ENCODE results near the gene ENKD1.

The ENKD1 gene

DNA sequence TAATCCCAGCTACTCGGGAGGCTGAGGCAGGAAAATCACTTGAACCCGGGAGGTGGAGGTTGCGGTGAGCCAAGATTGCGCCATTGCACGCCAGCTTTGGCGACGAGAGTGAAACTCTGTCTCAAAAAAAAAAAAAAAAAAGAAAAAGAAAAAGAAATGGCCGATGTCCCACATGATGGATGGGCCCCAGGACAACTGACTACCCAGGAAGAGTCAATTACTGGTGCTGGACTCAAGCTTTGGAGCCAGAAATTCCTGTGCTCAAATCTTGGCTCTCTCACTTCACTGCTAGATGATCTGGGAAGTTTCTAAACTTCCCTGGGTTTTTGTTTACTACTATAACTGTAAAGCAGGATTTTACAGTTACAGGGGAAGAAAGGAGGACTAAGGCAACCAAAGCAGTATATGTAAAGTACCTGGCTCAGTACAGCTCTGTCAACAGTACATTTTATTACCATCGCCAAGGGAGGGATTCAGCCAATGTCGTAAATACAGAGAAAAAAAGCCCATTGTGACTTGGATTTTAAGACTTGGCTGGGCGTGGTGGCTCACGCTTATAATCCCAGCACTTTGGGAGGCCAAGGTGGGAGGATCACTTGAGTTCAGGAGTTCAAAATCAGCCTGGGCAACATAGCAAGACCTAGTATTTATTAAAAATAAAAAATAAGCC lies 11.9 kb upstream of the ENKD1 start:
- no peak for DNase-seq

DNA sequence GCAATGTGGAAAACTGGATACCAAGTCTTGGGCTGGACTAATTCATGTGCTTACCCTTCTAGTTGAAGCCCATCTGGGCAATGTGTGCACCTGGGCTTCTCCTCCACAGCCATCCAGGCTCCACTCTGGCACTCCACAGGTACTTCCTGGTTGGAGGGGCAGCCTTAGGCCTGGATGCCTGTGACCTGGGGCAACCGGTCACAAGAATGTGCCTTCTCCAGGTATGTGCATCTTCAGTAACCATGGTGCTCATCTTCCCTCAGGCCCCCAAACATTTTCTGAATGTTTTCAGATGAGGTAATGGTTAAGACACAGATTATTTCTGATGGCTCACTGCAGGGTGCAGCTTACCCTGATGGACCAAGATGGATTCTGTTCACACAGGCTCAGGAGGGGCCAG lies 11.2 kb upstream of the ENKD1 start:
- DNase-seq, result no peak

DNA sequence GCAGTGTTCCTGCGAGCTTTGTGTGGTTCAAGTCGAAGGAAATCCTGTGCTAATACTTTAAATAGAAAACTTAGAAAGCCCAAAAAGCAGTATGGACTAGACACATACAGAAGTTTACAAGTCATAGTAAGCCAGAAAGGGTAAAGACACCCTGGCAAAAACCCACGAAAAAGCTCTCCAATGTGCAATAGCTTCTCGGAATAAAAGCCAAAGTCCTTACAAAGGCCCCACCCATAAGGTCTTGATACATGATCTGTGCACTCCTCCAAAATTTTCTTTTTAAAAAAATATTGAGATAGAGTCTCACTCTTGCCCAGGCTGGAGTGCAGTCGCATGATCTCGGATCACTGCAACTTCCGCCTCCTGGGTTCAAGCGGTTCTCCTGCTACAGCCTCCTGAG lies 10.4 kb upstream of the ENKD1 start:
- no peak for DNase-seq

DNA sequence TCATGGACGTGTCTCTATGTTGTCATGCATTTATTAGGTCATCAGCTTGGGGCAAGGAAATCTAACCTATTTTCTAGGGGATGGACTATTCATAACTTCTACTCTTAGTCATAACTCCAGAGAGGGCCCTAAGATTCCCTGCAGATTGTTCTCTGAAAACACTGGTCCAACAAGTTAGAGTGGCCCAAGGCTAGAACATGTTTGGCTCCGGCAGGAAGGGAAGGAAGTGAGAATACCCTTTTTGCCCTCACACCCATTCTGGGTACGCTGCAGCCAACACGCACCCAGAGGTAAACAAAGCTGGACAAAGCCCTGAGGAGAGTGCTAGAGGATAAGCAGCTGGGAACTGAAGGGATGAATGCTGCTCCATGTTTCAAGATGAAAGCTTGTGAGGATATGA lies 10.0 kb upstream of the ENKD1 start:
- DNase-seq, result no peak

DNA sequence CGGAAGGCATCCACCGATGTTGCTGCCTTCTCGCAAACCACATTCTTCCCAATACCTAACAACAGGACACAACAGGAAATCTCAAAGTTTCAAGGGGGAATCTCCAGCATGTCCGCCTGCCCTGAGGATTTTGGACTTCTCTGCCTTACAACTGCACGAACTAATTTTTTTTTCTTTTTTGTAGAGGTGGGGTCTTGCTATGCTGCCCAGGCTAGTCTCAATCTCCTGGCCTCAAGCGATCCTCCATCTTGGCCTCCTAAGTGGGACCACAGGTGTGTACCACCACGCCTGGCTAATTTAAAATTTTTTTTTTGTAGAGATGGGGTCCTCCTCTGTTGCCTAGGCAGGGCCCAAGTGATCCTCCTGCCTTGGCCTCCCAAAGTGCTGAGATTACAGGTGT lies 9.4 kb upstream of the ENKD1 start:
- DNase-seq, result no peak

- no peak for DNase-seq
Measured at GRCh38 chr16:67675579-67675935, 9.0 kb upstream of the ENKD1 start.

DNA sequence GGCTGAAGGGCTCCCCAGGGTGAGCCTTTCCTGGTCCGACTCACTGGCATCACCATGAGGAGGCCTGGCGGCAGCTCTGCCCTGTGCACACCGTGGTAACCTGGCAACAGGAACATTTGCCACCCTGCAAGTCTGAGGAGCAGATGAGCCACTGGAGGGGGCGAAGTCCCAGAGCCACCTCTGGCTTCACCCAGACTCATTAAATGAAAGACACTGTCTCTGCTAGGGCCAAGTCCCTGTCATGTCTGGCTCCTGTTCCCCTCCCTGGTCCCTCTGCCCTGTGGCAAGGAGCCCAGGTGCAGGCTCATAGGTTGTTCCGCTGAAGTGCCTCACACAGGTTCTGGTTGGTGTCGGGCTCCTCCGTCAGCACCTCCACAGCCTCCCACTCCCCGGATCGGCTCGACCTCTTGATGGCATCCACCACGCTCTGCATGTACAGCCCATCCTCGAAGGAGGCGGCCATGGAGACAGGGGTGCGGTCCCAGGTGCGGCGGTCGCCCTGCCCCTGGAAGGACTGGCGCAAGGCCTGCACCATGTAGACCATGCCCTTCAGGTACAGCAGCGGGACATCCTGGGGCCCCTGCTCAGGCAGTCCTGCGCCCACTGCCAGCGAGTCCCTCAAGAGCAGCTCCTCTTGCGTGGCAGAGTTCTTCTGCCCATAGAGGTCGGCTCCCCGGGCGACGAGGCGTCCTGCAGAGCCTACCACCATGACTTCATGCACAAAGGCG lies 8.5 kb upstream of the ENKD1 start:
- DNase-seq, result no peak

- DNase-seq, result no peak
Measured at GRCh38 chr16:67673712-67674580, 7.4 kb upstream of the ENKD1 start.

GRCh38 chr16:67672739-67673662 lies 6.5 kb upstream of the ENKD1 start:
- peak; percentile 66 for DNase-seq

DNA sequence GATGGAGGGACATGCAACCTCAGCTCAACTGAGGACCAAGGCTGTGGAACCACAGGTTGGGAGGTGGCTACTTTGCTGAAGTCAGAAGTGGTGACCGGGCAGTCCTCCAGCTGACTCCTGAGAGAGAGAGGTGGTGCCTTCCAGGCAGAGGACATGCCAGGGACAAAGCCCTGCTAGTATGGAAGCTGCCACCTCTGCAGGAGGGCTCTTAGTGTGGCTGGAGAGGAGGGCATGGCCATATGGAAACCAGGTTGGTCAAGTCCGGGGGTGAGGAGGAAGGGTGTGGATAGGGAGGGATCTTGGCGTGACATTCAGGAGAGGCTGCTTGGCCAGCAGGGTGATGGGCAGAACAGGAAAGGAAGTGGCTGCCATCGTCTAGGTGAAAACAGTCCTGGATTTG lies 5.8 kb upstream of the ENKD1 start:
- no peak for DNase-seq

GRCh38 chr16:67669499-67670101 lies 3.0 kb upstream of the ENKD1 start:
- DNase-seq, result no peak

- no peak for DNase-seq
Measured at GRCh38 chr16:67668495-67669157, 2.1 kb upstream of the ENKD1 start.

DNA sequence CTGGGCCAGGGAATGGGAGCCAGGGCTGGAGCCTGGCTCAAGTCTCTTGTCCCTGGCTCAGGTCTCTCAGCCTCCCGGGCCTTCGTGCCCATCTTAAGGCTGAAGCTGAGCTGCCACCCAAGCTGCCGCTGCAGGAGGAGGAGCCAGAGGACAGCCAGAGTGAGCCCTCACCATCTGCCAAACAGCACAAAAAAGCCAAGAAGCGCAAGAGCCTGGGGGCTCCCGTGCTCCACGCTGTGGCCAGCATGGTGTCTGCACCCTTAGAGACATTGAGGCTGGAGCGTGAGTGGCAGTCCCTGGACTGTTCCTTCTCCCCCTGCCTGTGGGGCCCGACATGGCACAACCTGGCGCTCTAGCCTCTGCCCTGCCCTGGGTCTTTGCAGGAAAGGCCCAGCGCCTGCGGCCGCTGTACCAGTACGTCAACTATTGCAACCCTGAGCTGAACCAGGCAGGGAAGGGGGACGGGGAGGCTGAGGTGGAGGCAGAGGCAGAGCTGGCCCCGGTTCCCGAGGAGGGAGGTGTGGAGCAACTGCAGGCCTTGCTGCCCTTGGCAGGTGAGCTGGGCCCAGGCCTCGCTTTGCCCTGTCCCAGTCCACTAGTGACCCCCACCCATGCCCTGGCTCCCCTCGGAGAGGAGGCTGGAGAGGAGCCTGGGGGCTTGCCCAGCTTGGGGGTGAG lies 1.4 kb upstream of the ENKD1 start:
- DNase-seq, result peak; percentile 88

GRCh38 chr16:67667453-67667816 lies 885 bp upstream of the ENKD1 start:
- no peak for DNase-seq

DNA sequence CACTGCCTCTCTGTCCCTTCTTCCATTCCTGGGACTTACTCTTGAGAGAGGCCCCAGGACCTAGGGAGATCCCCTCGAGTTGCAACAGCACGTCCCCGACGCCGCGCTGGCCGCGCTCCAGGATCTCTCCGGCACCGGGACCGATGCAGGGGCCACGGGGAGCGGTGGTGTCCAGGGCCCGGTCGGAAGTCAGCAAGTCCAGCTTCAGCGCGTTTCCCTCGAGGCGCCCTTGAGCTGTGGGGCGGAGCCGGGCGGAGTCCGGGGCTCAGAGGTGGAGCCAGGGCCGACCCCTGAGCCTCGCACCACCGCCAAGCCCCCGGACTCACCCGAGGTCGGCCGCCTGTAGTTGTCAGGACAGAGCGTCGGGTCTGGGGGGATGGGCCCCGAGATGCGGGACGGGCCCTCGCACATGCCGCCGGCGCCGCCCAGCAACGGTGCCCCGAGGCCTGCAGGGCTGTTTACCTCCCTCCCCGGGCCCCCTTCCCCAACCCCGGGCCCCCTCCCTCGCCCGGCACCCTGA lies 458 bp downstream of the ENKD1 start:
- DNase-seq, result no peak

DNA sequence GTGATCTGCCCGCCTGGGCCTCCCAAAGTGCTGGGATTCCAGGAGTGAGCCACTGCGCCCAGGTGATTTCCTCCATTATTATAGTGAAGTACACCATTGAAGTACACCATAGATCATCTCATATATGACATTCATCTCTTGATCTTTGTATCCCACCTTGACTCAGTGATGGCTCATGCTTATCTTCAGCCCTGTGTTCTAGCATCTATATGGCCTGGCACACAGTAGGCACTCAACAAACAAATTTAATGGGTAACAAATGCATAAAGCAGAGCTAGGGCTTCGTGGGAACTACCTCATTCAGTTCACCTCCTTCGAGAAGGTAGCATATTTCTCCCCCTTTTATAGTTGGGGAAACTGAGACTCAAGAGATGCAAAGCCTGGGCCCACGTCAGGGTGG lies 952 bp downstream of the ENKD1 start:
- no peak for DNase-seq

- DNase-seq, result no peak
Measured at GRCh38 chr16:67664871-67665270, 1.7 kb downstream of the ENKD1 start.

- no peak for DNase-seq
Measured at GRCh38 chr16:67664258-67664657, 2.3 kb downstream of the ENKD1 start.

DNA sequence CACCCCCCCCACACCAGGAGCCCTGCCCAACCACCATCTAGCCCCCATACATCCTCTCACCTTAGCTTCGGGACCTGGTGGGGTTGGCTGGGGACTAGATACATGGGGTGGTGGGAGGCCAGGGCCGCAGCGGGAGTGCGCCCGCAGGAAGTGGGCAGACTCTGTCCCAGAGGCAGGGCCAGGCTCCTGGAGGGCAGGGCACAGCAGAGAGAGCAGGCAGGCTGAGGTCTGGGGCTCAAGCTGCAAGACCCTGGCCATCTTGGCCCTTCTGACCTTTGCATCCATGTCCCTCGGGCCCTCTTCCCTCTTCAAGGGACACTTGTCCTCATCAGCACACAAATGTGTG lies 2.7 kb downstream of the ENKD1 start:
- DNase-seq, result no peak

DNA sequence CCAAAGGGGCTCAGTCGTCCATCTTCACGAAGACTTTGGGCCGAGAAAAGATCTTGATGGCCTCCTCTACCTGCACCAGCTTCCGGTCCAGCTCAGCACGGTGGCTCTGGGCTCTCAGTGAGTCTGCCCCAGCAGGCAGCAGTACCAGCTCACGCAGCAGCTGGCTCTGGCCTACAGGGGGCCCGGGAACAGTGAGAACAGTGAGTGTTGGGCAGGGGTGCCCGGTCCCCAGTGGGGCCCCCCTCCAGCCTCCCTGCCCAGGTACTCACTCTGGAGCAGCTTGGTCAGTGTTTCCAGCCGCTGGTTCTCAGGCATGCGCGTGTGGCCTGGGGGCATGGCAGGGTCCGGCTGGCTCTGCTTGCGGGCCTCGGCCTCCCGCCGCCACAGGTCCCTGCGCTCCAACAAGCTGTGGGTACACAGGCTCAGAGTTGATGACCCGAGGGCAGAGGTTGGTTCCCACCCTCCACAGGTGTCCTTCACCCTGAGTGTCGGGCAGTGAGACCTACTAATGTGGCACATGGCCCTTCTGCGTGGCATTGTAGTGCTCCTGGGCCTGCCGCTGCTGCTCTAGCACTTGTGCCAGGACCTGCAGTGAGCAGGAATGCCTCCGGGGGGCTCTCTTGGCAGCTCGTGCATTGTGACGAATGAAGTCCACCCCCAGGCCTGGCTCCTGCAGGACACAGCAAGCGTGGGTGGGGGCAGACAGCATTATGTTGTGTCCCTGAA lies 3.2 kb downstream of the ENKD1 start:
- DNase-seq, result peak; percentile 65

DNA sequence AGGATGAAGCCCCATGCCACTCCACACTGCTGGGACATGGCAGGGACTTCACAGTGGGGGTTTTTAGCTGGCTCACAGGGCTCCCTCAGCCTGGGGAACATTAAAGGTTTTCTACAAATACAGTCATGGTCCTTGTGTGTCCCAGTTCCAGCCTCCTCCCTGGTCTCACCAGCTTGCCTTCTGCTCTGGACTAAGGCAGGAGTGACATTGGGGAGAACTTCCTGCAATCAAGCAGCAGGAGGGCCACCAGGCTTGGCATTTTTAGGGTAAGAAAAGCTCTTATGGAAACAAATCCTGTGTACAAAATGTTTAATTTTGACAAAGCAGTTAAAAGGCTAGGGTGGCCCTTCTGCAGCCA lies 3.9 kb downstream of the ENKD1 start:
- DNase-seq, result no peak
